Measurements from ENCODE around the gene NRXN3.

NRXN3 gene

GRCh38 chr14:78367355-78367754 lies 197.2 kb downstream of the NRXN3 start:
- no peak for TF ChIP-seq CTCF (IDR thresholded peaks at IDR 0.05)

- no peak for TF ChIP-seq CTCF (IDR thresholded peaks at IDR 0.05)
Observed at GRCh38 chr14:78383060-78383459, 212.9 kb downstream of the NRXN3 start.

GRCh38 chr14:78398216-78398615 lies 228.0 kb downstream of the NRXN3 start:
- no peak for TF ChIP-seq CTCF (IDR thresholded peaks at IDR 0.05)

GRCh38 chr14:78399316-78399889 lies 229.2 kb downstream of the NRXN3 start:
- no peak for TF ChIP-seq CTCF (IDR thresholded peaks at IDR 0.05)

- TF ChIP-seq CTCF (IDR thresholded peaks at IDR 0.05): no peak
Observed at GRCh38 chr14:78401866-78402265, 231.7 kb downstream of the NRXN3 start.

GRCh38 chr14:78403278-78403815 lies 233.2 kb downstream of the NRXN3 start:
- no peak for TF ChIP-seq CTCF (IDR thresholded peaks at IDR 0.05)

- no peak for TF ChIP-seq CTCF (IDR thresholded peaks at IDR 0.05)
Observed at GRCh38 chr14:78405079-78405856, 235.1 kb downstream of the NRXN3 start.

Data from LNCAP (cell line).